ENCODE results near the gene CRAMP1.

Gene CRAMP1

DNA sequence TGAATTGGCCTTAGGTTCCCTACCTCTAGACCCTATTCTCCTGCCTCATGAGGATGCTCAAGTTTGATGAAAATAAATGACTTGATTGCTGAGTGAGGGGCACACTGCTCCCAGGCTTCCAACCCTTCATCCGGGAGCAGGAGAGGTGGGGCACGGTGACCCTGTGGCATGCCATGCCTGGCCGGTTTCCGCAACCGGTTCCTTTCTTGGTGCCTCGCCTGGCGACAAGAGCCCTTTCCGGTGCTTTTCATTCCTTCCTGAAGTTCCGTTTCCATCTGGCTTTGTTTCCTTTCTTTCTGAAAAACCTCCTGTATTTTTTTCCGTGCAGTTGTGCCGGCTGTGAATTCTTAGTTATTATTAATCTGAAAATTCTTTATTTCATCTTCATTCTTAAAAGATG, 27.7 kb downstream of the CRAMP1 start:
- Histone ChIP-seq H3K4me1 (no peaks in the 10 kb centered on the region), H3K9me3 (no peaks in the 10 kb centered on the region), H3K27me3 (no peaks in the 10 kb centered on the region), H3K4me3 (ENCODE audit: low read depth, low read length) (no peak overlapping the region), H3K36me3 (peaks cover 29% of the 10 kb centered on the region)
- TF ChIP-seq, protein P1, sequence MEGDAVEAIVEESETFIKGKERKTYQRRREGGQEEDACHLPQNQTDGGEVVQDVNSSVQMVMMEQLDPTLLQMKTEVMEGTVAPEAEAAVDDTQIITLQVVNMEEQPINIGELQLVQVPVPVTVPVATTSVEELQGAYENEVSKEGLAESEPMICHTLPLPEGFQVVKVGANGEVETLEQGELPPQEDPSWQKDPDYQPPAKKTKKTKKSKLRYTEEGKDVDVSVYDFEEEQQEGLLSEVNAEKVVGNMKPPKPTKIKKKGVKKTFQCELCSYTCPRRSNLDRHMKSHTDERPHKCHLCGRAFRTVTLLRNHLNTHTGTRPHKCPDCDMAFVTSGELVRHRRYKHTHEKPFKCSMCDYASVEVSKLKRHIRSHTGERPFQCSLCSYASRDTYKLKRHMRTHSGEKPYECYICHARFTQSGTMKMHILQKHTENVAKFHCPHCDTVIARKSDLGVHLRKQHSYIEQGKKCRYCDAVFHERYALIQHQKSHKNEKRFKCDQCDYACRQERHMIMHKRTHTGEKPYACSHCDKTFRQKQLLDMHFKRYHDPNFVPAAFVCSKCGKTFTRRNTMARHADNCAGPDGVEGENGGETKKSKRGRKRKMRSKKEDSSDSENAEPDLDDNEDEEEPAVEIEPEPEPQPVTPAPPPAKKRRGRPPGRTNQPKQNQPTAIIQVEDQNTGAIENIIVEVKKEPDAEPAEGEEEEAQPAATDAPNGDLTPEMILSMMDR (IDR thresholded peaks at IDR 0.05; ENCODE audit: low read depth, low read length) = no peak
- no peak for DNase-seq

DNA sequence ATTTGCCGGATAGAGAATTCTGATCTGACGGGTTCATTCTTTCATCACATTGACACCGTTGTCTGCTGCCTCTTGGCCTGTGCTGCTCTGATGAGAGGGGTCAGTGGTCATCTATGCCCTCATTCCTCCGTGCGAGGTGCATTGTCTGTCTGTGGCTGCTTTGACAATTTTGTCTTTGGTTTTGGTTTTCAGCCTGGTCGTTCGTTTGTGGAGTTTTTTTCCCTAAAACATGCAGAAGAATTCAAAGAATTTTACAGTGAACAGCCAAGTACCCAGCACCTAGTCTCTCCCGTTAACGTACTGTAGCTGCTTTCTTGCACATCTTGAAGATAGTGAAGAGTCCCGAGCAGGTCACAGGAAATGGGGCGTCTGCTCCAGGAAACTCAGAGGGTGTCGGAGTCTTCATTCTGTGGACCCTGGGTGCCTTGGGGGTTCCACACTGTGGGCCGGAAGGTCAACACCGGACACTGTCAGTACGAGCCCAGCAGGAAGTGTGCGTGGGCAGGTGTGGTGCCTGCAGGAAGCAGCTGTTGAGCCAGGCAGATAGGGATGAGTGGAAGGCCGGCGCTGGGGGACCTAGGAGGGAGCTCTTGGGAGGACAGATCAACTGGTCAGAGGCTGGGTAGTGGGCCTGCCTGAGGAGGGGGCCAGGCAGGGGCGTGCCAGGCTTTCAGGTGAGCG, 28.2 kb downstream of the CRAMP1 start:
- Histone ChIP-seq H3K36me3 (peaks cover 26% of the 10 kb centered on the region), H3K9me3 (no peaks in the 10 kb centered on the region), H3K27me3 (no peaks in the 10 kb centered on the region), H3K4me1 (no peaks in the 10 kb centered on the region), H3K4me3 (ENCODE audit: low read depth, low read length) (no peak overlapping the region)
- no peak for DNase-seq
- TF ChIP-seq, protein P1 (IDR thresholded peaks at IDR 0.05; ENCODE audit: low read depth, low read length) = no peak

DNA sequence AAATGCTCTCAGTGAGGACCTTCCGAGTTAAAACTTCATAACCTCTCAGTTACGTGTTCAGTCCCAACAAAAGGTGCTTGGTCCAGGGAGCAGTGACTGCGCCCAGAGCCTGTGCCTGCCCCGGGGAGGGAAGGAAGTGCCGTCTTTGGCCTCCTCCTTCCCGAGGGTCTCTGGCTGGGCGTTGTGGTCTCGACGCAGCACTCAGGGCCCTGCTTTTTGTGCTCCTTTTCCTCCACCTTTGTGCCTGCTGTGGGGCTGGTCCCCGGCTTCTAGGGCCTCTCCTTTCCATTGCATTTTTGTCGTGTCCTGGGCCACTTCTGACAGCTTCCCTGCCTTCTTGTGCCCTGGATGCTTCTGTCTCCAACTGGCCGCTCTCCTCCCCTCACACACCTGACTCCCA, 29.1 kb downstream of the CRAMP1 start:
- TF ChIP-seq, protein P1 (IDR thresholded peaks at IDR 0.05; ENCODE audit: low read depth, low read length) = no peak
- no peaks in the 10 kb centered on the region for H3K27me3 ChIP-seq
- no peaks in the 10 kb centered on the region for H3K9me3 ChIP-seq
- peaks cover 30% of the 10 kb centered on the region for H3K36me3 ChIP-seq
- no peak overlapping the region for H3K4me3 ChIP-seq (ENCODE audit: low read depth, low read length)
- H3K4me1 ChIP-seq = no peaks in the 10 kb centered on the region
- no peak for DNase-seq

DNA sequence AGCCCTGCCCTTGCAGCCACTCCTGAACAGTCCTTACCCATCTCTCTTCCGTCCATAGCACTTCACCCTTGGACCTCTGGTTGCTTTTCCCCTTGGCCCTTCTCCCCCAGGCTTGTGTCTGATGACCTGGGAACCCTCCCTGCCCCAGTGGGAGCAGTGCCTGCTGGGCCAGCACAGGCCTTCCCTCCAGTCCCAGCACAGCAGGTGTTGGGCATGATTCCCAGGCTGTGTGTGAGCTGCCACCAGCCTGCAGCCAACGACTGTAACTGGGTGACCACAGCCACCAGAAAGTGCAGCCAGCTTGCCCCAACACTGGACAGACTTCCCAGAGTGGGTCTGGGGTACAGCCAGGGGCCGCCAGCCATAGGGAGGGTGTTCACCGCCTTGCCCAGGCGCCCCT, 30.0 kb downstream of the CRAMP1 start:
- Histone ChIP-seq H3K4me1 (no peaks in the 10 kb centered on the region), H3K27me3 (no peaks in the 10 kb centered on the region), H3K36me3 (peaks cover 30% of the 10 kb centered on the region), H3K4me3 (ENCODE audit: low read depth, low read length) (no peak overlapping the region), H3K9me3 (no peaks in the 10 kb centered on the region)
- DNase-seq = no peak
- TF ChIP-seq, protein P1 (IDR thresholded peaks at IDR 0.05; ENCODE audit: low read depth, low read length) = no peak

DNA sequence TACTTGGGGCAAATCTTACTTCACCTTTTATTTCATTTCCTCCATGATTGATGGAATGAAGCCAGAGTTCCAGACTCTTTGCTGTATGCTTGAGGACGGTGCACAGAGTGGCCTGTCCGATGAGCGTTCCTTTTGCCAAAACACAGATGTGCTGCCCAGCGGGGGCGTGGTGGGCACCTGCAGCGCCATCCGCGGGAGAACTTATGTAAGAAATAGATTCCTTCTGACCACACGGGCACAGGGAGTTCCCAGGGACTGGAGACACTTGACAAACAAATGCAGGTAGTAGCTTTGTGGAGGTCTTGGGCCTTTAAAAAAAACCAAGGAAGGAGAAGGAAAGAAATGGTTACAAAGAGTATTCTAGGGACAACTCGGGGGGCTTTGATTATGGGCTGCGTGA, 30.6 kb downstream of the CRAMP1 start:
- TF ChIP-seq, protein P1 (IDR thresholded peaks at IDR 0.05; ENCODE audit: low read depth, low read length) = no peak
- no peaks in the 10 kb centered on the region for H3K9me3 ChIP-seq
- H3K36me3 ChIP-seq = peaks cover 30% of the 10 kb centered on the region
- no peak overlapping the region for H3K4me3 ChIP-seq (ENCODE audit: low read depth, low read length)
- no peaks in the 10 kb centered on the region for H3K4me1 ChIP-seq
- H3K27me3 ChIP-seq = no peaks in the 10 kb centered on the region
- no peak for DNase-seq

DNA sequence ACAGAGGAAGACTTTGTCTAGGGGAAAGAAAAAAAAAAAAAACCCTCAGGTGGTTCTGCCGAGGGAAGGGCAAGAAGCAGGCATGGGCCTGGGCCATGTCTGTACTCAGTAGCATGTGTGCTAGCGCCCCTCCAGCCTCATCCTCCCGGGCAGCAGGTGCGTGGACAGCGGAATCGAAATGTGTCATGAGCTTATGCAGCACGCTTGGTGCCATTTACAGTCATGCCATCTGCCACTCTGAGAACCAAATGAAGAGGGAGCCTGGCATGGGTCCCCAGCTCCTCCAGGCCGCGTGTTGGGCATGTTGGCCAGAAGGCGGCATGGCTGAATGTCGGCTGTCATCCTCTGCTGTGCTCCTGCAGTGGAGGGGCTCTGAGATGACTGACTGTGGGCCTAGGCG, 31.4 kb downstream of the CRAMP1 start:
- H3K4me3 ChIP-seq (ENCODE audit: low read depth, low read length) = no peak overlapping the region
- peaks cover 30% of the 10 kb centered on the region for H3K36me3 ChIP-seq
- no peaks in the 10 kb centered on the region for H3K4me1 ChIP-seq
- no peak for DNase-seq
- TF ChIP-seq, protein P1 (IDR thresholded peaks at IDR 0.05; ENCODE audit: low read depth, low read length) = no peak
- H3K27me3 ChIP-seq = no peaks in the 10 kb centered on the region
- H3K9me3 ChIP-seq = no peaks in the 10 kb centered on the region

Data from BE2C (cell line).